ENCODE measurements around the gene MAPK12.

- TF ChIP-seq EZH2 (IDR thresholded peaks at IDR 0.05; ENCODE audit: insufficient read depth, poor library complexity, severe bottlenecking) (no peak), EZH2phosphoT487 (IDR thresholded peaks at IDR 0.05; ENCODE audit: insufficient read depth, low read depth) (no peak)
Observed at GRCh38 chr22:50255607-50256006, 5.9 kb downstream of the MAPK12 start.

All from GM23248 (cell line).